ENCODE data around the gene IVL.
A peak's percentile ranks its signal among the peaks of the same experiment; 100 is the strongest.

Gene IVL

GRCh38 chr1:152907686-152908601 is at the start of gene IVL:
IVL (plus strand) TSS chr1:152908546; CDS start chr1:152909798, 1,252 bp downstream.
- peaks cover 8% of the 10 kb centered on the region for H3K4me1 Mint-ChIP-seq
- ATAC-seq = peak; percentile 71
- H3K27ac Mint-ChIP-seq = peak within 1 kb of the TSS in 1 of 2 donors; percentile 94
- H3K9me3 Mint-ChIP-seq = peaks cover 4 to 15% of the 10 kb centered on the region in 2 donors
- DNase-seq = no peak
- peaks cover 86% of the 10 kb centered on the region for H3K27me3 Mint-ChIP-seq
- H3K4me3 Mint-ChIP-seq = no peak within 1 kb of the TSS

- Mint-ChIP-seq H3K9me3 (no peaks in the 10 kb centered on the region), H3K4me1 (no peaks in the 10 kb centered on the region), H3K27ac (no peak within 1 kb of the TSS), H3K4me3 (no peak within 1 kb of the TSS), H3K27me3 (peaks cover 13% of the 10 kb centered on the region)
- ATAC-seq (no peak), DNase-seq (no peak)
Observed at GRCh38 chr1:152859696-152860095, 48.6 kb upstream of the IVL start, which contains the start of gene LCE7A. LCE7A (plus strand) TSS chr1:152859996; CDS start chr1:152860698, 702 bp downstream.

- Mint-ChIP-seq H3K27me3 (peaks cover 13% of the 10 kb centered on the region), H3K4me3 (no peak overlapping the region), H3K4me1 (no peaks in the 10 kb centered on the region), H3K9me3 (no peaks in the 10 kb centered on the region), H3K27ac (no peak overlapping the region)
- DNase-seq (no peak), ATAC-seq (no peak)
Observed at GRCh38 chr1:152860129-152860528, 48.2 kb upstream of the IVL start.

GRCh38 chr1:152861374-152861773 is 47.0 kb upstream of the IVL start:
- no peak overlapping the region for H3K4me3 Mint-ChIP-seq
- peaks cover 13% of the 10 kb centered on the region for H3K27me3 Mint-ChIP-seq
- H3K27ac Mint-ChIP-seq = no peak overlapping the region
- no peaks in the 10 kb centered on the region for H3K9me3 Mint-ChIP-seq
- no peak for ATAC-seq
- no peaks in the 10 kb centered on the region for H3K4me1 Mint-ChIP-seq
- DNase-seq = no peak

- Mint-ChIP-seq H3K27me3 (peaks cover 5% of the 10 kb centered on the region), H3K27ac (no peak overlapping the region), H3K4me1 (no peaks in the 10 kb centered on the region), H3K9me3 (no peaks in the 10 kb centered on the region), H3K4me3 (no peak overlapping the region)
- DNase-seq (no peak), ATAC-seq (no peak)
Observed at GRCh38 chr1:152864443-152864842, 43.9 kb upstream of the IVL start.

- no peaks in the 10 kb centered on the region for H3K4me1 Mint-ChIP-seq
- no peak overlapping the region for H3K4me3 Mint-ChIP-seq
- no peaks in the 10 kb centered on the region for H3K9me3 Mint-ChIP-seq
- no peak overlapping the region for H3K27ac Mint-ChIP-seq
- ATAC-seq (no peak), DNase-seq (no peak)
- no peaks in the 10 kb centered on the region for H3K27me3 Mint-ChIP-seq
Observed at GRCh38 chr1:152866321-152866720, 42.0 kb upstream of the IVL start.

GRCh38 chr1:152869808-152870419 is 38.4 kb upstream of the IVL start:
- peak; percentile 77 for ATAC-seq
- H3K9me3 Mint-ChIP-seq = no peaks in the 10 kb centered on the region
- peak overlapping the region in 1 of 2 donors; percentile 57 for H3K27ac Mint-ChIP-seq
- peak; percentile 59 to 62 for DNase-seq
- H3K4me1 Mint-ChIP-seq = no peaks in the 10 kb centered on the region
- H3K4me3 Mint-ChIP-seq = no peak overlapping the region
- peaks cover 2% of the 10 kb centered on the region for H3K27me3 Mint-ChIP-seq

- no peak overlapping the region for H3K4me3 Mint-ChIP-seq
- H3K4me1 Mint-ChIP-seq = no peaks in the 10 kb centered on the region
- peak in 1 of 2 donors; percentile 25 for DNase-seq
- no peaks in the 10 kb centered on the region for H3K9me3 Mint-ChIP-seq
- H3K27me3 Mint-ChIP-seq = peaks cover 10% of the 10 kb centered on the region
- no peak for ATAC-seq
- no peak overlapping the region for H3K27ac Mint-ChIP-seq
Observed at GRCh38 chr1:152870831-152871730, 37.3 kb upstream of the IVL start.

GRCh38 chr1:152871731-152872126 is 36.6 kb upstream of the IVL start:
- DNase-seq (no peak), ATAC-seq (no peak)
- no peaks in the 10 kb centered on the region for H3K9me3 Mint-ChIP-seq
- no peak overlapping the region for H3K27ac Mint-ChIP-seq
- peaks cover 10% of the 10 kb centered on the region for H3K27me3 Mint-ChIP-seq
- no peaks in the 10 kb centered on the region for H3K4me1 Mint-ChIP-seq
- no peak overlapping the region for H3K4me3 Mint-ChIP-seq

- no peaks in the 10 kb centered on the region for H3K4me1 Mint-ChIP-seq
- no peak overlapping the region for H3K4me3 Mint-ChIP-seq
- H3K9me3 Mint-ChIP-seq = no peaks in the 10 kb centered on the region
- DNase-seq (no peak), ATAC-seq (no peak)
- H3K27ac Mint-ChIP-seq = no peak overlapping the region
- H3K27me3 Mint-ChIP-seq = peaks cover 26% of the 10 kb centered on the region
Observed at GRCh38 chr1:152873495-152873894, 34.9 kb upstream of the IVL start.

- no peak overlapping the region for H3K27ac Mint-ChIP-seq
Observed at GRCh38 chr1:152876827-152877226, 31.5 kb upstream of the IVL start.

GRCh38 chr1:152878042-152878441 is 30.3 kb upstream of the IVL start, which contains the start of gene SMCP:
SMCP (plus strand) TSS chr1:152878322; CDS start chr1:152884423, 6,101 bp downstream.
- ATAC-seq (no peak), DNase-seq (peak in 1 of 2 donors; percentile 20)
- Mint-ChIP-seq H3K27ac (no peak within 1 kb of the TSS), H3K27me3 (peaks cover 31% of the 10 kb centered on the region), H3K4me3 (no peak within 1 kb of the TSS), H3K4me1 (no peaks in the 10 kb centered on the region), H3K9me3 (no peaks in the 10 kb centered on the region)

More at GRCh38 chr1:152876827-152877226, 31.5 kb upstream of the IVL start:
- Mint-ChIP-seq H3K9me3 (no peaks in the 10 kb centered on the region), H3K27me3 (peaks cover 31% of the 10 kb centered on the region), H3K4me1 (no peaks in the 10 kb centered on the region), H3K4me3 (no peak overlapping the region)
- ATAC-seq = no peak
- DNase-seq = no peak

- H3K4me3 Mint-ChIP-seq = no peak overlapping the region
- DNase-seq (no peak), ATAC-seq (no peak)
- H3K4me1 Mint-ChIP-seq = no peaks in the 10 kb centered on the region
- H3K9me3 Mint-ChIP-seq = no peaks in the 10 kb centered on the region
- peaks cover 31% of the 10 kb centered on the region for H3K27me3 Mint-ChIP-seq
- H3K27ac Mint-ChIP-seq = peak overlapping the region in 1 of 2 donors; percentile 79
Observed at GRCh38 chr1:152879559-152880198, 28.7 kb upstream of the IVL start.

GRCh38 chr1:152880316-152880715 is 28.0 kb upstream of the IVL start:
- H3K27ac Mint-ChIP-seq = peak overlapping the region in 1 of 2 donors; percentile 64
- no peak overlapping the region for H3K4me3 Mint-ChIP-seq
- ATAC-seq = no peak
- H3K9me3 Mint-ChIP-seq = no peaks in the 10 kb centered on the region
- H3K4me1 Mint-ChIP-seq = no peaks in the 10 kb centered on the region
- no peak for DNase-seq
- H3K27me3 Mint-ChIP-seq = peaks cover 25% of the 10 kb centered on the region

GRCh38 chr1:152880907-152881306 is 27.4 kb upstream of the IVL start:
- H3K4me3 Mint-ChIP-seq = no peak overlapping the region
- DNase-seq = no peak
- H3K27me3 Mint-ChIP-seq = peaks cover 21% of the 10 kb centered on the region
- no peaks in the 10 kb centered on the region for H3K4me1 Mint-ChIP-seq
- ATAC-seq = no peak
- no peak overlapping the region for H3K27ac Mint-ChIP-seq
- no peaks in the 10 kb centered on the region for H3K9me3 Mint-ChIP-seq

Measured in stimulated activated naive CD8-positive, alpha-beta T cell treated with anti-CD3 and anti-CD28 coated beads, Interleukin-15, amount 100 ng/mL, for 72 hours (primary cell).